HG03565 (cell line): Measurements from ENCODE around the gene TM7SF2.
"Not testable (repeated sequence)": the region's sequence is repeated elsewhere in the genome, so short reads cannot be mapped to it uniquely, and the experiment has no call there.

ENCODE experiments used
- ATAC-seq: cut with Tn5 transposase; IDR thresholded peaks from one replicate; pipeline ENCODE4 v1.9.1; 2021; ENCODE audit warnings: mild to moderate bottlenecking, moderate library complexity; ENCODE audit not compliant: unreplicated experiment

TM7SF2 gene

DNA sequence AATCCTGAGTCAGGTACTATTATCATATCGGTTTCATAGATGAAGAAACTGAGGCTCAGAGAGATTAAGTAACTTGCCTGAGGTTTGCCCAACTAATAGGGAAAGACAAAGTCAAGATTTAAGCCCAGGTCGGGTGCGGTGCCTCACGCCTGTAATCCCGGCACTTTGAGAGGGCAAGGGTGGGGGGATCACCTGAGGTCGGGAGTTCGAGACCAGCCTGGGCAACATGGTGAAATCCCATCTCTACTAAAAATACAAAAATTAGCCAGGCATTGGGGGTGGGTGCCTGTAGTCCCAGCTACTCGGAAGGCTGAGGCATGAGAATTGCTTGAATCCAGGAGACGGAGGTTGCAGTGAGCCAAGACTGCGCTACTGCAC lies 38.4 kb downstream of the TM7SF2 start:
- not testable (repeated sequence) for ATAC-seq

DNA sequence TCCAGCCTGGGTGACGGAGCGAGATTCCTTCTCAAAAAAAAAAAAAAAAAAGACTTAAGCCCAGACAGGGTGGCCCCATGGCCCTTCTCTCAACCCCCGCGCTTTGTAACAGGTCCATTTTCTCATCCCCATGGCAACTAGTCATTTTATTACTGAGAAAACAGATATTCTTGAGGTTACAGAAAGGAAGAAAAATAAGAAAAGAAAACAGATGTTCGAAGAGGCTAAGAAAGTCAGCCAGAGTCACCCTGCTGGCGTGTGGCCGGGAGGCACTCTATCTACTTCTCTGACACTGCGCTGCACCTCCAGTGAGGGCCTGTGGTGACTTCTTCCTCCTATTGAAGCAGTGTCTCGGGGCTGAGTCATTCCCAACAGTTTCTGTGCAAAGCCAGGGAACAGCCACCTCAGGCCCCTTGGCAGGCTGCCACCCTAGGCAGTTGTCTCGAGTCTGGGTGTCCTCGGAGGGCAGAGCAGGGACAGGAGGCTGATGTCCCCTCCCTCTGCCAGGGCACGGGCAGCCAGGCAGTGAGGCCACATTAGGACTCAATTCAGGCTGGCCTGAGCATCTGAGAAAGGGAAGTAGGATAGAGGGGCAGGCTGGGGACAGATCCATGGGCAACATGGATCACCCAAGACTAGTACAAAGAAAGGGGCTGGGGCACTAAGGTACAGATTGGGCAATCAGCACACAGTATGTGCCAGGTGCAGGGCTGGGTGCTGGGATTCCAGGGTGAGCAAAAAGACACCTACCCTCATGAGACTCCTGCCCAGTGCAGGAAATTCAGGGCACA lies 39.0 kb downstream of the TM7SF2 start:
- ATAC-seq = no peak

- no peak for ATAC-seq
Observed at GRCh38 chr11:65151331-65151899, 39.7 kb downstream of the TM7SF2 start.

DNA sequence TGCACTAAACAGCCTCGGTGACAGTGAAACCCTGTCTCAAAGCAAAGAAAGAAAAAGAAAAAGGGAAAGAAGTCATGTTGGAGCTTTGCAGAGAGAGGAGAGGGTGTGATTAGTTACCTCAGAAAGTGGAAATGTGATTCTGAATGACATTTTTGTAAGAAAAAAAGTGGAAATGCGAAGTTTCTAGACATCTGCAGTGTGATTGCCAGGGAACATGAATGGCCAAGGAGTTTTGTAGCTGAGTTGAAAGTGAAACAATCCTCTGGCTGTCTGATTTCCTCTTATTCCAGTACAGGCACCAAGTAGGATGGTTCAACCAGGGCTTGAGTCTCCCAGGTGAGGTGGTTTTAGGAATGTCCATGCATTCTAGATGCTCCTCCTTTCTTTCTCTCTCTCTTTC lies 40.5 kb downstream of the TM7SF2 start:
- no peak for ATAC-seq

- no peak for ATAC-seq
Observed at GRCh38 chr11:65156256-65156655, 44.6 kb downstream of the TM7SF2 start.

- ATAC-seq = no peak
Observed at GRCh38 chr11:65156926-65157325, 45.3 kb downstream of the TM7SF2 start.

GRCh38 chr11:65157336-65157735 lies 45.7 kb downstream of the TM7SF2 start:
- no peak for ATAC-seq

- ATAC-seq = peak; percentile 56
Observed at GRCh38 chr11:65159012-65159411, 47.3 kb downstream of the TM7SF2 start.

GRCh38 chr11:65160643-65161042 lies 49.0 kb downstream of the TM7SF2 start:
- ATAC-seq = no peak

DNA sequence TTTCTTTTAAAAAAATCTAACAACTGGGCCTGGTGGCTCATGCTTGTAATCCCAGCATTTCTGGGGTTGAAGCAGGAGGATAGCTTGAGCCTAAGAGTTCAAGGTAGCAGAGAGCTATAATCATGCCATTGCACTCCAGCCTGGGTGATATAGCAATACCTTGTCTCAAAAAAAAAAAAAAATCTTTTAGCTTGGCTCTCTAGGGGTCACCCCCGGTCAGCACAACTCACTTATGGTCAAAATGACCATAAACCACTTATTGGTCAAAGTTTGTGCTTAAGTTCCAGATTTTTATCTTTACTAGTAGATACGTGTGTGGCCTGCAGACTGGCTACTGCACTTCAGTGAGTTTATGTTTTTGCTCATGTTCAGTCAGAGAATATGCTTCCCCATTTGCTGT lies 52.0 kb downstream of the TM7SF2 start:
- ATAC-seq = no peak
